ENCODE results near the gene PAM. TPM values are rescaled to one million over a fixed set of nuclear protein-coding genes. Genes with fewer than 3 reads are reported as not detected.

Gene PAM
- total and polyA plus RNA-seq, 4 donors: 8.2 to 27.5 (median 13.7) TPM

DNA sequence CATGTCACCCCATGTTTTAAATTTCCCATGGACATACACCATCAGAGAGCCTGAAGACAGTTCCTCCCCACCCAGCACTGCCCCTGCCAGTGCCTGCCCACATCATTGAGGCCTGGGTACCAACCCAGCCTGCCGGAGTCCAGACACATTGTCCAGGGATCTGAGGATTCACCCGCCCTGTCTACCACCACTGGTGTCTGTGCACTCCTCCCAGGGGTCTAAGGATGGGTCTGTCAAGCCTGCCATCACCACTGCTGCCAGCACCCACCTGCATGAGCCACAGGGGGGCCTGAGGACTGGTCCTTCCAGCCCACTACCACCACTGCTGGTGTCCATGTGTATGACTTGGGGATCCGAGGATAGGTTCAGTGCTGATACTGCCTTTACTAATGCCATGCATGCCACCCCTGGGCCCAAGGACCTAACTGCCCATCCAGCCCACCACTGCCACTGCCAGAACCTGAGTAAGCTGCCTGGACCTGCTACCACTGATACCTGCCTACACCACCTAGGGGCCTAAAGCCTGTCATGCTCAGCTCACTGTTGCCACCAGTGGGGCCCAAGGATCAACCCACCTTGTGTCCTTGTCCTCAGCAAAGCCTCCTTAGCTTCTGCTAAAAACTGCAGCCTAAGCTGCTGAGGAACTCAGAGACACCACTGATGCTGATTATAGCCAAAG is 227.0 kb downstream of the PAM start:
- Histone ChIP-seq H3K36me3 (ENCODE audit: control insufficient read depth in 4 of 4, insufficient read depth in 3 of 4, low read depth in 1 of 4, low read length in 3 of 4) (no peaks in the 10 kb centered on the region), H3K9ac (ENCODE audit: low read depth in 1 of 2, low read length in 2 of 2) (no peak overlapping the region), H3K9me3 (ENCODE audit: control insufficient read depth in 4 of 4, low read length in 3 of 4) (no peaks in the 10 kb centered on the region), H3K27ac (ENCODE audit: low read depth in 1 of 2, low read length in 2 of 2) (no peak overlapping the region), H3K4me3 (ENCODE audit: low read depth in 1 of 3, low read length in 3 of 3) (no peak overlapping the region), H3K4me1 (ENCODE audit: control insufficient read depth in 4 of 4, insufficient read depth in 4 of 4, low read length in 3 of 4) (no peaks in the 10 kb centered on the region), H3K27me3 (ENCODE audit: control insufficient read depth in 4 of 4, insufficient read depth in 4 of 4, low read length in 3 of 4) (no peaks in the 10 kb centered on the region)
- no peak for DNase-seq (ENCODE audit: low spot score)
- no peak for TF ChIP-seq GABPA (IDR thresholded peaks at IDR 0.05 in 1 of 2, conservative IDR thresholded peaks at IDR 0.05 in 1 of 2)
- no peak for TF ChIP-seq SP1 (IDR thresholded peaks at IDR 0.05)
- TF ChIP-seq, protein P1, sequence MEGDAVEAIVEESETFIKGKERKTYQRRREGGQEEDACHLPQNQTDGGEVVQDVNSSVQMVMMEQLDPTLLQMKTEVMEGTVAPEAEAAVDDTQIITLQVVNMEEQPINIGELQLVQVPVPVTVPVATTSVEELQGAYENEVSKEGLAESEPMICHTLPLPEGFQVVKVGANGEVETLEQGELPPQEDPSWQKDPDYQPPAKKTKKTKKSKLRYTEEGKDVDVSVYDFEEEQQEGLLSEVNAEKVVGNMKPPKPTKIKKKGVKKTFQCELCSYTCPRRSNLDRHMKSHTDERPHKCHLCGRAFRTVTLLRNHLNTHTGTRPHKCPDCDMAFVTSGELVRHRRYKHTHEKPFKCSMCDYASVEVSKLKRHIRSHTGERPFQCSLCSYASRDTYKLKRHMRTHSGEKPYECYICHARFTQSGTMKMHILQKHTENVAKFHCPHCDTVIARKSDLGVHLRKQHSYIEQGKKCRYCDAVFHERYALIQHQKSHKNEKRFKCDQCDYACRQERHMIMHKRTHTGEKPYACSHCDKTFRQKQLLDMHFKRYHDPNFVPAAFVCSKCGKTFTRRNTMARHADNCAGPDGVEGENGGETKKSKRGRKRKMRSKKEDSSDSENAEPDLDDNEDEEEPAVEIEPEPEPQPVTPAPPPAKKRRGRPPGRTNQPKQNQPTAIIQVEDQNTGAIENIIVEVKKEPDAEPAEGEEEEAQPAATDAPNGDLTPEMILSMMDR (IDR thresholded peaks at IDR 0.05; ENCODE audit: low read depth, low read length, missing input control): no peak
- TF ChIP-seq, protein P2, sequence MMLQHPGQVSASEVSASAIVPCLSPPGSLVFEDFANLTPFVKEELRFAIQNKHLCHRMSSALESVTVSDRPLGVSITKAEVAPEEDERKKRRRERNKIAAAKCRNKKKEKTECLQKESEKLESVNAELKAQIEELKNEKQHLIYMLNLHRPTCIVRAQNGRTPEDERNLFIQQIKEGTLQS (IDR thresholded peaks at IDR 0.05): no peak
- no peak for TF ChIP-seq HNF4G (IDR thresholded peaks at IDR 0.05)
- no peak for TF ChIP-seq JUND (IDR thresholded peaks at IDR 0.05)
- 95% methylated on average over 3 of the region's 3 CpGs for WGBS

DNA sequence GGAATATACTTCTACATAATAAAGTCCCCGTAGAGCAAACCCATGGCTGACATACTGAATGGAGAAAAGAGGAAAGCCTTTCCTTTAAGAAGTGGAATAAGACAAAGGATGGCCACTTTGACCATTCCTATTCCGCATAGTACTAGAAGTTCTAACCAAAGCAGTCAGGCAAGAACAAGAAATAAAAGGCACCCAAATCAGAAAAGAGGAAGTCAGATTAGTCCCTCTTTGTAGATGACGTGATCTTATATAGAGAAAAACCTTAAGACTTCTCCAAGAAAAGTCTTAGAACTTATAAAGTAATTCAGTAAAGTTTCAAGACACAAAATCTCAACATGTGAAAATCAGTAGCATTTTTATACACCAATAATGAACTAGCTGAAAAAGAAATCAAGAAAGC is 231.0 kb downstream of the PAM start:
- no peak overlapping the region for H3K27ac ChIP-seq (ENCODE audit: low read depth in 1 of 2, low read length in 2 of 2)
- no peaks in the 10 kb centered on the region for H3K4me1 ChIP-seq (ENCODE audit: control insufficient read depth in 4 of 4, insufficient read depth in 4 of 4, low read length in 3 of 4)
- H3K27me3 ChIP-seq (ENCODE audit: control insufficient read depth in 4 of 4, insufficient read depth in 4 of 4, low read length in 3 of 4): no peaks in the 10 kb centered on the region
- no peaks in the 10 kb centered on the region for H3K36me3 ChIP-seq (ENCODE audit: control insufficient read depth in 4 of 4, insufficient read depth in 3 of 4, low read depth in 1 of 4, low read length in 3 of 4)
- TF ChIP-seq, protein P3, sequence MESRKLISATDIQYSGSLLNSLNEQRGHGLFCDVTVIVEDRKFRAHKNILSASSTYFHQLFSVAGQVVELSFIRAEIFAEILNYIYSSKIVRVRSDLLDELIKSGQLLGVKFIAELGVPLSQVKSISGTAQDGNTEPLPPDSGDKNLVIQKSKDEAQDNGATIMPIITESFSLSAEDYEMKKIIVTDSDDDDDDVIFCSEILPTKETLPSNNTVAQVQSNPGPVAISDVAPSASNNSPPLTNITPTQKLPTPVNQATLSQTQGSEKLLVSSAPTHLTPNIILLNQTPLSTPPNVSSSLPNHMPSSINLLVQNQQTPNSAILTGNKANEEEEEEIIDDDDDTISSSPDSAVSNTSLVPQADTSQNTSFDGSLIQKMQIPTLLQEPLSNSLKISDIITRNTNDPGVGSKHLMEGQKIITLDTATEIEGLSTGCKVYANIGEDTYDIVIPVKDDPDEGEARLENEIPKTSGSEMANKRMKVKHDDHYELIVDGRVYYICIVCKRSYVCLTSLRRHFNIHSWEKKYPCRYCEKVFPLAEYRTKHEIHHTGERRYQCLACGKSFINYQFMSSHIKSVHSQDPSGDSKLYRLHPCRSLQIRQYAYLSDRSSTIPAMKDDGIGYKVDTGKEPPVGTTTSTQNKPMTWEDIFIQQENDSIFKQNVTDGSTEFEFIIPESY (IDR thresholded peaks at IDR 0.05): no peak
- TF ChIP-seq, protein P4, sequence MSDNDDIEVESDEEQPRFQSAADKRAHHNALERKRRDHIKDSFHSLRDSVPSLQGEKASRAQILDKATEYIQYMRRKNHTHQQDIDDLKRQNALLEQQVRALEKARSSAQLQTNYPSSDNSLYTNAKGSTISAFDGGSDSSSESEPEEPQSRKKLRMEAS (IDR thresholded peaks at IDR 0.05): no peak
- TF ChIP-seq, protein P5, sequence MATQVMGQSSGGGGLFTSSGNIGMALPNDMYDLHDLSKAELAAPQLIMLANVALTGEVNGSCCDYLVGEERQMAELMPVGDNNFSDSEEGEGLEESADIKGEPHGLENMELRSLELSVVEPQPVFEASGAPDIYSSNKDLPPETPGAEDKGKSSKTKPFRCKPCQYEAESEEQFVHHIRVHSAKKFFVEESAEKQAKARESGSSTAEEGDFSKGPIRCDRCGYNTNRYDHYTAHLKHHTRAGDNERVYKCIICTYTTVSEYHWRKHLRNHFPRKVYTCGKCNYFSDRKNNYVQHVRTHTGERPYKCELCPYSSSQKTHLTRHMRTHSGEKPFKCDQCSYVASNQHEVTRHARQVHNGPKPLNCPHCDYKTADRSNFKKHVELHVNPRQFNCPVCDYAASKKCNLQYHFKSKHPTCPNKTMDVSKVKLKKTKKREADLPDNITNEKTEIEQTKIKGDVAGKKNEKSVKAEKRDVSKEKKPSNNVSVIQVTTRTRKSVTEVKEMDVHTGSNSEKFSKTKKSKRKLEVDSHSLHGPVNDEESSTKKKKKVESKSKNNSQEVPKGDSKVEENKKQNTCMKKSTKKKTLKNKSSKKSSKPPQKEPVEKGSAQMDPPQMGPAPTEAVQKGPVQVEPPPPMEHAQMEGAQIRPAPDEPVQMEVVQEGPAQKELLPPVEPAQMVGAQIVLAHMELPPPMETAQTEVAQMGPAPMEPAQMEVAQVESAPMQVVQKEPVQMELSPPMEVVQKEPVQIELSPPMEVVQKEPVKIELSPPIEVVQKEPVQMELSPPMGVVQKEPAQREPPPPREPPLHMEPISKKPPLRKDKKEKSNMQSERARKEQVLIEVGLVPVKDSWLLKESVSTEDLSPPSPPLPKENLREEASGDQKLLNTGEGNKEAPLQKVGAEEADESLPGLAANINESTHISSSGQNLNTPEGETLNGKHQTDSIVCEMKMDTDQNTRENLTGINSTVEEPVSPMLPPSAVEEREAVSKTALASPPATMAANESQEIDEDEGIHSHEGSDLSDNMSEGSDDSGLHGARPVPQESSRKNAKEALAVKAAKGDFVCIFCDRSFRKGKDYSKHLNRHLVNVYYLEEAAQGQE (IDR thresholded peaks at IDR 0.05): no peak
- 93% methylated on average over 3 of the region's 3 CpGs for WGBS
- no peak overlapping the region for H3K4me3 ChIP-seq (ENCODE audit: low read depth in 1 of 3, low read length in 3 of 3)
- H3K9ac ChIP-seq (ENCODE audit: low read depth in 1 of 2, low read length in 2 of 2): no peak overlapping the region
- no peak for DNase-seq (ENCODE audit: low spot score)
- H3K9me3 ChIP-seq (ENCODE audit: control insufficient read depth in 4 of 4, low read length in 3 of 4): no peaks in the 10 kb centered on the region
